Osteoblast (primary cell): Measurements from ENCODE around the gene MCF2L. TPM values are rescaled to one million over a fixed set of nuclear protein-coding genes. Genes with fewer than 3 reads are reported as not detected.

ENCODE experiments used
- DNase-seq: peaks from one replicate; pipeline ENCODE4 v3.0.0; 2011; ENCODE audit warnings: low spot score, mixed read lengths; ENCODE audit not compliant: insufficient read length; ENCODE audit errors: missing footprints
- H2AFZ ChIP-seq: 2 replicates; pipeline ENCODE4 v1.6.0; 2011; ENCODE audit warnings: mild to moderate bottlenecking, low read length
- H3K27ac ChIP-seq: 2 replicates; pipeline ENCODE4 v1.5.1; 2011; ENCODE audit warnings: mild to moderate bottlenecking, low read depth, low read length, moderate library complexity
- H3K27me3 ChIP-seq: 2 replicates; pipeline ENCODE4 v1.6.0; 2012; ENCODE audit warnings: mild to moderate bottlenecking, control low read depth, inconsistent platforms, low read length, moderate library complexity; ENCODE audit not compliant: insufficient read depth
- H3K36me3 ChIP-seq: 2 replicates; pipeline ENCODE4 v1.5.1; 2011; ENCODE audit warnings: mild to moderate bottlenecking, low read length, control low read depth, moderate library complexity; ENCODE audit not compliant: insufficient read depth
- H3K4me1 ChIP-seq: 2 replicates; pipeline ENCODE4 v1.5.1; 2011; ENCODE audit warnings: mild to moderate bottlenecking, low read length, control low read depth, moderate library complexity; ENCODE audit not compliant: insufficient read depth
- H3K4me2 ChIP-seq: 2 replicates; pipeline ENCODE4 v1.6.0; 2011; ENCODE audit warnings: mild to moderate bottlenecking, low read length; ENCODE audit not compliant: insufficient read depth
- H3K4me3 ChIP-seq: fragments of 200-600 bp; sonication (generic); 3 replicates; pipeline ENCODE4 v1.5.1; 2012; ENCODE audit warnings: mild to moderate bottlenecking, low read length, inconsistent platforms; ENCODE audit not compliant: insufficient read depth
- H3K79me2 ChIP-seq: 2 replicates; pipeline ENCODE4 v1.6.0; 2012; ENCODE audit warnings: mild to moderate bottlenecking, low read length, control low read depth, inconsistent platforms; ENCODE audit not compliant: insufficient read depth
- H3K9me3 ChIP-seq: 2 replicates; pipeline ENCODE4 v1.5.1; 2011; ENCODE audit warnings: low read depth, low read length, control low read depth
- H4K20me1 ChIP-seq: 2 replicates; pipeline ENCODE4 v1.6.0; 2012; ENCODE audit warnings: mild to moderate bottlenecking, low read length, control low read depth; ENCODE audit not compliant: insufficient read depth
- CTCF ChIP-seq: IDR thresholded peaks from 2 replicates; pipeline ENCODE4 v1.5.1; 2011; ENCODE audit warnings: mild to moderate bottlenecking, low read depth, low read length, moderate library complexity; ENCODE audit errors: extremely low read depth
- total RNA-seq: library from RNA; depleted of rRNA; stranded (reverse); fragments of >200 nt; gene quantifications from 2 replicates; pipeline ENCODE4 v1.2.3, GENCODE V29; 2012

The MCF2L gene
- total RNA-seq, 1 donor, result 6.5 TPM

- no peak for TF ChIP-seq CTCF
- H2AFZ ChIP-seq, result no peak overlapping the region
- H3K9me3 ChIP-seq, result no peaks in the 10 kb centered on the region
- DNase-seq, result no peak
- H4K20me1 ChIP-seq, result no peaks in the 10 kb centered on the region
- no peaks in the 10 kb centered on the region for H3K36me3 ChIP-seq
- H3K79me2 ChIP-seq, result no peaks in the 10 kb centered on the region
- peaks cover 14% of the 10 kb centered on the region for H3K27me3 ChIP-seq
- no peak overlapping the region for H3K4me2 ChIP-seq
- no peak overlapping the region for H3K27ac ChIP-seq
- H3K4me3 ChIP-seq, result no peak overlapping the region
- H3K4me1 ChIP-seq, result no peaks in the 10 kb centered on the region
Observed at GRCh38 chr13:112995395-112996191, 26.6 kb downstream of the MCF2L start.

- Histone ChIP-seq H3K36me3 (no peaks in the 10 kb centered on the region), H4K20me1 (no peaks in the 10 kb centered on the region), H3K4me2 (no peak overlapping the region), H3K9me3 (no peaks in the 10 kb centered on the region), H3K4me1 (no peaks in the 10 kb centered on the region), H3K27me3 (peaks cover 23% of the 10 kb centered on the region), H3K4me3 (no peak overlapping the region), H2AFZ (no peak overlapping the region), H3K27ac (no peak overlapping the region), H3K79me2 (no peaks in the 10 kb centered on the region)
- no peak for TF ChIP-seq CTCF
- DNase-seq, result no peak
Observed at GRCh38 chr13:112996671-112997091, 27.7 kb downstream of the MCF2L start.

GRCh38 chr13:112997188-112998130 is 28.4 kb downstream of the MCF2L start:
- H3K27me3 ChIP-seq, result peaks cover 31% of the 10 kb centered on the region
- no peaks in the 10 kb centered on the region for H3K9me3 ChIP-seq
- H3K4me3 ChIP-seq, result no peak overlapping the region
- no peak for DNase-seq
- no peak for TF ChIP-seq CTCF
- H3K79me2 ChIP-seq, result no peaks in the 10 kb centered on the region
- no peaks in the 10 kb centered on the region for H3K36me3 ChIP-seq
- no peaks in the 10 kb centered on the region for H3K4me1 ChIP-seq
- no peak overlapping the region for H3K4me2 ChIP-seq
- H2AFZ ChIP-seq, result no peak overlapping the region
- no peak overlapping the region for H3K27ac ChIP-seq
- no peaks in the 10 kb centered on the region for H4K20me1 ChIP-seq
